IMR-90 (cell line): ENCODE results near the gene THADA. TPM values are rescaled to one million over a fixed set of nuclear protein-coding genes. Genes with fewer than 3 reads are reported as not detected.

Source experiments
- ATAC-seq: fragments of 200-7000 bp; cut with Tn5 transposase; 2 replicates; pipeline ENCODE4 v1.9.1; 2020; ENCODE audit warnings: low read depth, mild to moderate bottlenecking, moderate library complexity
- BruUV-seq: library from RNA; stranded (reverse); fragments of 400-500 nt; replicated peaks from 2 replicates; lab custom pipeline; 2021; lab: Mats Ljungman, UMichigan
- CTCF ChIA-PET: fragments of 300-600 bp; formaldehyde crosslinking; extraction: SDS; loops from one replicate; lab custom pipeline; 2021; ENCODE audit warnings: antibody characterized with exemption; lab: Yijun Ruan, JAX
- POLR2A ChIA-PET: fragments of 300-600 bp; sonication (Branson Sonifier 250); formaldehyde crosslinking; loops from one replicate; lab custom pipeline; 2022; ENCODE audit warnings: antibody characterized with exemption; ENCODE audit not compliant: unreplicated experiment; lab: Charles Lee
- DNase-seq: peaks from one replicate; pipeline ENCODE4 v3.0.0; 2013
- H2AFZ ChIP-seq: replicated peaks from 2 replicates; pipeline ENCODE3; 2013; ENCODE audit warnings: low read length, mild to moderate bottlenecking; ENCODE audit not compliant: poor library complexity
- H2AK5ac ChIP-seq: 2 replicates; pipeline ENCODE4 v1.6.1; 2013; ENCODE audit warnings: low read depth, low read length, inconsistent platforms
- H2AK9ac ChIP-seq: replicated peaks from 2 replicates; pipeline ENCODE3; 2013; ENCODE audit warnings: mild to moderate bottlenecking, low read depth, low read length, moderate library complexity; ENCODE audit not compliant: poor library complexity
- H2BK120ac ChIP-seq: 2 replicates; pipeline ENCODE4 v1.6.1; 2013; ENCODE audit warnings: low read depth, low read length, inconsistent platforms
- H2BK15ac ChIP-seq: 3 replicates; pipeline ENCODE4 v1.6.1; 2013; ENCODE audit warnings: low read depth, low read length, inconsistent platforms
- H2BK20ac ChIP-seq: 2 replicates; pipeline ENCODE4 v1.6.1; 2013; ENCODE audit warnings: low read depth, mild to moderate bottlenecking, inconsistent platforms, low read length, moderate library complexity
- H2BK5ac ChIP-seq: 2 replicates; pipeline ENCODE4 v1.6.1; 2013; ENCODE audit warnings: mild to moderate bottlenecking, low read depth, low read length, inconsistent platforms; ENCODE audit not compliant: poor library complexity, severe bottlenecking
- H3K14ac ChIP-seq: replicated peaks from 2 replicates; pipeline ENCODE4 v1.6.1; 2013; ENCODE audit warnings: low read depth, low read length, inconsistent platforms
- H3K18ac ChIP-seq: 2 replicates; pipeline ENCODE4 v1.6.1; 2013; ENCODE audit warnings: low read depth, low read length, control low read depth
- H3K23ac ChIP-seq: 2 replicates; pipeline ENCODE4 v1.6.1; 2013; ENCODE audit warnings: low read depth, low read length, inconsistent platforms
- H3K27ac ChIP-seq: 2 replicates; pipeline ENCODE4 v1.5.1; 2013; ENCODE audit warnings: mild to moderate bottlenecking, control low read depth, low read length; ENCODE audit not compliant: insufficient read depth
- H3K27me3 ChIP-seq: 2 replicates; pipeline ENCODE4 v1.6.1; 2013; ENCODE audit warnings: low read length; ENCODE audit not compliant: control insufficient read depth, insufficient read depth
- H3K36me3 ChIP-seq: 2 replicates; pipeline ENCODE4 v1.6.1; 2013; ENCODE audit warnings: low read length, mixed read lengths; ENCODE audit not compliant: control insufficient read depth, insufficient read depth
- H3K4ac ChIP-seq: 2 replicates; pipeline ENCODE4 v1.6.1; 2013; ENCODE audit warnings: low read depth, low read length, inconsistent platforms
- H3K4me1 ChIP-seq: 2 replicates; pipeline ENCODE4 v1.6.1; 2013; ENCODE audit warnings: low read length, mixed read lengths; ENCODE audit not compliant: control insufficient read depth, insufficient read depth
- H3K4me2 ChIP-seq: 2 replicates; pipeline ENCODE4 v1.6.1; 2013; ENCODE audit warnings: low read depth, mild to moderate bottlenecking, control low read depth, low read length, moderate library complexity
- H3K4me3 ChIP-seq: 2 replicates; pipeline ENCODE4 v1.5.1; 2013; ENCODE audit warnings: low read depth, mild to moderate bottlenecking, control low read depth, low read length, moderate library complexity; ENCODE audit not compliant: insufficient read depth
- H3K56ac ChIP-seq: 2 replicates; pipeline ENCODE4 v1.6.1; 2013; ENCODE audit warnings: low read length, inconsistent platforms; ENCODE audit not compliant: insufficient read depth; ENCODE audit errors: extremely low read depth
- H3K79me1 ChIP-seq, 2 experiments: 2 replicates each; pipeline ENCODE4 v1.6.1; 2013; ENCODE audit warnings: low read length in 2 of 2, inconsistent platforms in 1 of 2, low read depth in 1 of 2
- H3K9ac ChIP-seq: 2 replicates; pipeline ENCODE4 v1.6.1; 2013; ENCODE audit warnings: low read depth, low read length, control low read depth
- H3K9me1 ChIP-seq: 2 replicates; pipeline ENCODE4 v1.6.1; 2013; ENCODE audit warnings: low read length, inconsistent platforms; ENCODE audit not compliant: insufficient read depth
- H3K9me3 ChIP-seq: 2 replicates; pipeline ENCODE4 v1.6.1; 2013; ENCODE audit warnings: low read length; ENCODE audit not compliant: control insufficient read depth, insufficient read depth
- H4K20me1 ChIP-seq: 2 replicates; pipeline ENCODE4 v1.6.1; 2013; ENCODE audit warnings: low read length, inconsistent platforms; ENCODE audit not compliant: insufficient read depth
- H4K5ac ChIP-seq: 2 replicates; pipeline ENCODE4 v1.6.1; 2013; ENCODE audit warnings: mild to moderate bottlenecking, low read depth, low read length, control low read depth
- H4K8ac ChIP-seq, 2 experiments: 2 replicates each; pipeline ENCODE4 v1.6.1; 2013; ENCODE audit warnings: low read depth in 2 of 2, low read length in 2 of 2, control low read depth in 1 of 2, inconsistent platforms in 1 of 2
- H4K91ac ChIP-seq: 2 replicates; pipeline ENCODE4 v1.6.1; 2013; ENCODE audit warnings: low read depth, low read length, inconsistent platforms; ENCODE audit not compliant: insufficient read depth
- NFE2L2 ChIP-seq: fragments of 150-350 bp; IDR thresholded peaks from 2 replicates; pipeline ENCODE4 v1.6.1; 2016; ENCODE audit warnings: low read depth, mild to moderate bottlenecking, low read length
- RAD21 ChIP-seq: IDR thresholded peaks from 2 replicates; pipeline ENCODE4 v1.6.1; 2012; ENCODE audit warnings: low read length, improper control_type of control experiment
- RCOR1 ChIP-seq: IDR thresholded peaks from 2 replicates; pipeline ENCODE4 v1.6.1; 2012; ENCODE audit warnings: mild to moderate bottlenecking, low read length, improper control_type of control experiment; ENCODE audit not compliant: insufficient replicate concordance
- WGBS, 2 experiments: methylation state at CpG; one replicate each; pipeline versions ENCODE4 v1.1.5 to v1.1.7; 2013; ENCODE audit warnings: missing lambda C conversion rate in 2 of 2; ENCODE audit not compliant: insufficient read length in 1 of 2; ENCODE audit errors: extremely low coverage in 2 of 2; 5-methylcytosine and 5-hydroxymethylcytosine counted together
- dilution Hi-C: fragments of 300-500 bp; cut with HindIII; formaldehyde crosslinking; loops from one replicate; pipeline ENCODE4 v1.14.3; 2018; ENCODE audit warnings: low sequenced_read_pairs; ENCODE audit not compliant: unreplicated experiment
- in situ Hi-C: fragments of 300-500 bp; cut with MboI; formaldehyde crosslinking; loops from 3 replicates; pipeline ENCODE4 v1.14.3; 2019; ENCODE audit warnings: low sequenced_read_pairs, inconsistent platforms, mixed read lengths
- intact Hi-C: fragments of 100-400 bp; cut with micrococcal nuclease; formaldehyde crosslinking; loops from 2 replicates; pipeline ENCODE4 v1.10.0; 2022
- polyA plus RNA-seq, 3 experiments: library from polyadenylated mRNA; depleted of rRNA; stranded (reverse); fragments of >200 nt; gene quantifications; 2 replicates each; pipeline ENCODE4 v1.2.3, GENCODE V29; 2012; ENCODE audit warnings: low replicate concordance in 1 of 3
- total RNA-seq: library from RNA; depleted of rRNA; stranded (reverse); fragments of >200 nt; gene quantifications from 2 replicates; pipeline ENCODE4 v1.2.3, GENCODE V29; 2012

Gene THADA
- total and polyA plus RNA-seq, 2 of the 4 experiments (the other 2 are of a cell fraction): 10.5 to 21.3 TPM

DNA sequence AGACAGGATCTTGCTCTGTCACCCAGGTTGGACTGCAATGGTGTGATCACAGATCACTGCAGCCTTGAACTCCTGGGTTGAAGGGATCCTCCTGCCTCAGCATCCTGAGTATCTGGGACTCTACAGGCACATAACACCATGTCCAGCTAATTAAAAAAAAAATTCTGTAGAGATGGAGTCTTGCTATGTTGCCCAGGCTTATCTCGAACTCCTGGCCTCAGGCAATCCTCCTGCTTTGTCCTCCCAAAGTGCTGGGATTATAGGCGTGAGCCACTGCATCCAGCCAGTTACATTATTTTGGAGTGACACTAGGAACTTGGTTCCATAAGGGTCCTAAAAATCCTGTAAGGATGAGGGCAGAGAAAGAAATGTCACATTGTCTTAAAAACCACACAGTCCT, 280.4 kb downstream of the THADA start:
- ChIA-PET CTCF (no interaction called here), POLR2A (no interaction called here)
- no peak overlapping the region for H4K5ac ChIP-seq
- ATAC-seq (no peak), DNase-seq (no peak)
- peaks cover 17% of the 10 kb centered on the region for H3K4me1 ChIP-seq
- no peaks in the 10 kb centered on the region for H3K79me1 ChIP-seq
- intact Hi-C loops: no loop called here
- peaks cover 8% of the 10 kb centered on the region; the same call in 1 of the 2 replicates for H4K20me1 ChIP-seq
- H3K14ac ChIP-seq: no peak overlapping the region
- H4K91ac ChIP-seq: no peak overlapping the region
- no peak overlapping the region for H3K23ac ChIP-seq
- H2AK5ac ChIP-seq: no peak overlapping the region
- H3K36me3 ChIP-seq: no peaks in the 10 kb centered on the region
- no peak overlapping the region; the same call in 1 of the 2 replicates for H3K18ac ChIP-seq
- H3K9me3 ChIP-seq: no peaks in the 10 kb centered on the region
- no peak overlapping the region for H3K4me2 ChIP-seq
- no peak overlapping the region for H4K8ac ChIP-seq
- no peak overlapping the region for H2BK15ac ChIP-seq
- H3K9me1 ChIP-seq: peaks cover 5% of the 10 kb centered on the region; the same call in 1 of the 2 replicates
- no peak overlapping the region for H3K4ac ChIP-seq
- no peak overlapping the region for H3K27ac ChIP-seq
- no peak overlapping the region for H2BK5ac ChIP-seq
- H3K9ac ChIP-seq: no peak overlapping the region
- no peak overlapping the region for H2BK20ac ChIP-seq
- dilution Hi-C loops: no loop called here
- no peak overlapping the region for H3K4me3 ChIP-seq
- no peak overlapping the region for H2BK120ac ChIP-seq
- in situ Hi-C loops: no loop called here
- no CpG with 5 or more reads among the region's 2 CpGs for WGBS, 2 experiments
- no peak for TF ChIP-seq RAD21
- TF ChIP-seq RCOR1: no peak
- no peak for TF ChIP-seq NFE2L2
- no peak overlapping the region for H2AFZ ChIP-seq
- no TSS peak for BruUV-seq
- 0 out of 2 replicates have a peak, but pooled peaks cover 2% of the 10 kb centered on the region for H3K27me3 ChIP-seq
- no peak overlapping the region for H2AK9ac ChIP-seq
- H3K56ac ChIP-seq: no peak overlapping the region
